Stomach (tissue), 9 donors: ENCODE data around the gene CYB5B. TPM values are rescaled to one million over a fixed set of nuclear protein-coding genes. Genes with fewer than 3 reads are reported as not detected.

Experiments used
- DNase-seq, 2 donors: peaks; one replicate each; pipeline versions ENCODE4 v3.0.0 to v3.0.0-alpha.2; 2013 to 2019
- H3K27ac ChIP-seq, 5 donors: fragments of 200-600 bp in 4 of 5; sonication (generic) in 4 of 5; one replicate each; pipeline ENCODE4 v1.5.1; 2013 to 2019; ENCODE audit warnings: mild to moderate bottlenecking in 1 of 5, moderate library complexity in 1 of 5
- H3K27me3 ChIP-seq, 3 donors: fragments of 200-600 bp; sonication (generic); one replicate each; pipeline ENCODE4 v1.5.1; 2017 to 2019; ENCODE audit warnings: mixed run types in 1 of 3
- H3K36me3 ChIP-seq, 4 donors: fragments of 200-600 bp; sonication (generic); 1 replicate in 3 of 4; 2 replicates in 1 of 4; pipeline ENCODE4 v1.5.1; 2016 to 2019
- H3K4me1 ChIP-seq, 4 donors: fragments of 200-600 bp; sonication (generic); one replicate each; pipeline ENCODE4 v1.5.1; 2016 to 2019
- H3K4me3 ChIP-seq, 4 donors: fragments of 200-600 bp; sonication (generic) in 3 of 4; one replicate each; pipeline ENCODE4 v1.5.1; 2016 to 2019; ENCODE audit warnings: mild to moderate bottlenecking in 1 of 4
- H3K9me3 ChIP-seq, 4 donors: fragments of 200-600 bp; sonication (generic); one replicate each; pipeline ENCODE4 v1.5.1; 2016 to 2019
- CTCF ChIP-seq, 7 experiments: fragments of 450-650 bp in 4 of 7; fragments of 200-600 bp in 3 of 7; sonication (generic) in 3 of 7; IDR thresholded peaks; one replicate each; pipeline ENCODE4 v1.5.1; 2016 to 2019; ENCODE audit warnings: antibody characterized with exemption in 7 of 7, control low read depth in 2 of 7, mild to moderate bottlenecking in 1 of 7
- EP300 ChIP-seq: sonication (generic); formaldehyde crosslinking; IDR thresholded peaks from one replicate; pipeline ENCODE4 v1.6.1; 2017; ENCODE audit warnings: antibody characterized with exemption
- POLR2A ChIP-seq, 4 donors: fragments of 450-650 bp; IDR thresholded peaks; one replicate each; pipeline ENCODE4 v1.6.1; 2016; ENCODE audit warnings: antibody characterized with exemption in 4 of 4, control low read depth in 2 of 4, mild to moderate bottlenecking in 1 of 4, moderate library complexity in 1 of 4
- POLR2AphosphoS5 ChIP-seq, 3 donors: sonication (generic); formaldehyde crosslinking; IDR thresholded peaks; one replicate each; pipeline ENCODE4 v1.6.1; 2016; ENCODE audit warnings: antibody characterized with exemption in 3 of 3
- WGBS, 5 donors: extraction: QIAGEN DNeasy Blood & Tissue Kit in 3 of 5; methylation state at CpG; one replicate each; pipeline versions ENCODE4 v1.1.5 to v1.1.7; 2013 to 2018; 5-methylcytosine and 5-hydroxymethylcytosine counted together
- intact Hi-C: fragments of 100-400 bp; cut with DNase I; formaldehyde crosslinking; loops from one replicate; pipeline ENCODE4 v1.15.1; 2023; ENCODE audit warnings: low total_unique reads
- polyA plus RNA-seq, 3 donors: library from polyadenylated mRNA; stranded (reverse); fragments of 200-250 nt; gene quantifications; one replicate each; pipeline ENCODE4 v1.2.3, GENCODE V29; 2013
- total RNA-seq, 5 donors: library from RNA; depleted of rRNA; stranded (reverse); fragments of >200 nt; gene quantifications; one replicate each; pipeline versions ENCODE4 v1.1.0 to v1.2.3, GENCODE V29; 2014 to 2016
- donor health status: healthy with polysubstance abuse.
- donor health status: Bipolar disorder and iron deficiency.
- donor health status: healthy.

The CYB5B gene
- total and polyA plus RNA-seq, 8 donors, result 9.3 to 76.3 (median 49.8) TPM

GRCh38 chr16:69497876-69498596, 73.6 kb downstream of the CYB5B start:
- peaks cover 0 to 4% (median 0%) of the 10 kb centered on the region in 4 donors for H3K9me3 ChIP-seq
- H3K36me3 ChIP-seq, result no peaks in the 10 kb centered on the region
- H3K4me3 ChIP-seq, result no peak overlapping the region
- WGBS, 5 donors, result 47 to 68% (median 64%) methylated on average over 16 of the region's 16 CpGs
- TF ChIP-seq POLR2A (IDR thresholded peaks at IDR 0.05) (no peak), POLR2AphosphoS5 (IDR thresholded peaks at IDR 0.05) (no peak), CTCF (IDR thresholded peaks at IDR 0.05) (no peak), EP300 (no peak)
- H3K27ac ChIP-seq, result no peak overlapping the region
- no peak for DNase-seq
- H3K27me3 ChIP-seq, result no peaks in the 10 kb centered on the region
- intact Hi-C loops, result no loop called here
- peaks cover 0 to 7% (median 0%) of the 10 kb centered on the region in 4 donors for H3K4me1 ChIP-seq

- Histone ChIP-seq H3K27ac (no peak overlapping the region), H3K27me3 (no peaks in the 10 kb centered on the region), H3K4me3 (no peak overlapping the region), H3K36me3 (no peaks in the 10 kb centered on the region), H3K9me3 (peaks cover 0 to 2% (median 0%) of the 10 kb centered on the region in 4 donors), H3K4me1 (peaks cover 0 to 7% (median 0%) of the 10 kb centered on the region in 4 donors)
- TF ChIP-seq CTCF (IDR thresholded peaks at IDR 0.05), result no peak
- TF ChIP-seq POLR2A (IDR thresholded peaks at IDR 0.05), result no peak
- no peak for TF ChIP-seq EP300
- TF ChIP-seq POLR2AphosphoS5 (IDR thresholded peaks at IDR 0.05), result no peak
- DNase-seq, result no peak
- intact Hi-C loops, result no loop called here
- 81 to 96% (median 83%) methylated on average over 5 of the region's 5 CpGs for WGBS, 5 donors
These were observed 74.5 kb downstream of the CYB5B start for GRCh38 chr16:69498926-69499325.

GRCh38 chr16:69499541-69500230, 75.3 kb downstream of the CYB5B start:
- Histone ChIP-seq H3K9me3 (no peaks in the 10 kb centered on the region), H3K4me3 (no peak overlapping the region), H3K27ac (no peak overlapping the region), H3K36me3 (no peaks in the 10 kb centered on the region), H3K27me3 (no peaks in the 10 kb centered on the region), H3K4me1 (peaks cover 0 to 7% (median 0%) of the 10 kb centered on the region in 4 donors)
- TF ChIP-seq POLR2AphosphoS5 (IDR thresholded peaks at IDR 0.05) (no peak), EP300 (no peak), CTCF (IDR thresholded peaks at IDR 0.05) (no peak), POLR2A (IDR thresholded peaks at IDR 0.05) (no peak)
- no peak for DNase-seq
- whole genome bisulfite sequencing, 5 donors, result 94 to 96% (median 95%) methylated on average over 11 of the region's 11 CpGs
- intact Hi-C loops, result no loop called here

GRCh38 chr16:69500496-69500895, 76.1 kb downstream of the CYB5B start:
- Histone ChIP-seq H3K27ac (no peak overlapping the region), H3K4me1 (peaks cover 0 to 7% (median 0%) of the 10 kb centered on the region in 4 donors), H3K4me3 (no peak overlapping the region), H3K9me3 (no peaks in the 10 kb centered on the region), H3K36me3 (no peaks in the 10 kb centered on the region), H3K27me3 (no peaks in the 10 kb centered on the region)
- DNase-seq, result no peak
- TF ChIP-seq POLR2AphosphoS5 (IDR thresholded peaks at IDR 0.05) (no peak), EP300 (no peak)
- intact Hi-C loops, result no loop called here
- 92 to 98% (median 96%) methylated on average over 4 of the region's 4 CpGs for WGBS, 5 donors
